ENCODE data around the gene ADAM22. TPM values are rescaled to one million over a fixed set of nuclear protein-coding genes. Genes with fewer than 3 reads are reported as not detected.

ADAM22 gene
- polyA plus RNA-seq, 1 of the 3 experiments (the other 2 are of a cell fraction), result 3.0 TPM

DNA sequence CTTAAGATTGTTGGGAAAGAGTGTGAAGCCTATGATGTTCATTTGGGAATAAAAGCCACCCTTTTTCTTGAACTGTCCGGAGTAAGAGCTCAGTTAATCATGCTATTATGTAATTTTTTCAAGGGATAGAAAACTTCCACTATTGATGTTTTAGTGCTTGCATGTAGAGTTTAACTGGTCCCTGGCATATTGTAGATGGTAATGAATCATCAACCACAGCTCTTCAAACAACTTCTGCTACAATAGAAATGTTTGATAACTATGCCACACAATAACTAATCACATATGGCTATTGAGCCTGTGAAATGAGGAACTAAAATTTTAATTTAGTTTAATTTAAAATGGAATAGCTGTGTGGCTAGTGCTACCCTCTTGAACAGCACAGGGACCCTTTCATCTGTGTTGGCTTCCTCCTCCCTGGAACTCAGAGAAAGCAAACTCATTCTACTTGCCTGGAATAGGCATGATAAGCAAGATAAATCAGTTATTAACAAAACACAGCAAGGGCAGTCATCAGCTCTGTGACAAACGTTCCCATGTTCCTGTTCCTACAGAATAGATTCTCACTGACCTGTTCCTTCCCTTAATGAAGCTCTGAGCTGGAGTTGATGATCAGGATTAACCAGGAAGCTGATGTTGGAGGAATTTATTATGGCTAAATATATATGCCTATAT lies 290.7 kb downstream of the ADAM22 start:
- H3K36me3 ChIP-seq (replicated peaks in 1 of 2; ENCODE audit: control insufficient read depth in 1 of 2, insufficient read depth in 2 of 2, low read length in 1 of 2), result no peaks in the 10 kb centered on the region
- H2AFZ ChIP-seq (ENCODE audit: low read depth), result no peak overlapping the region
- peaks cover 7 to 8% of the 10 kb centered on the region in 2 experiments; a peak in 2 of 4 replicates for H3K4me1 ChIP-seq (ENCODE audit: control insufficient read depth in 1 of 2, insufficient read depth in 2 of 2, low read depth in 1 of 2, low read length in 1 of 2)
- WGBS (ENCODE audit: low lambda C conversion rate), result 36% methylated on average over 2 of the region's 2 CpGs
- no peak overlapping the region for H3K27ac ChIP-seq (ENCODE audit: low read depth in 2 of 2, low read length in 1 of 2)
- H4K20me1 ChIP-seq (ENCODE audit: insufficient read depth), result no peaks in the 10 kb centered on the region
- ChIA-PET POLR2A (no interaction called here), CTCF (no interaction called here)
- H3K79me2 ChIP-seq (ENCODE audit: insufficient read depth), result no peaks in the 10 kb centered on the region
- H3K9ac ChIP-seq, result no peak overlapping the region
- peaks cover 17% of the 10 kb centered on the region for H3F3A ChIP-seq (replicated peaks; ENCODE audit: insufficient read depth)
- no peaks in the 10 kb centered on the region for H3K9me2 ChIP-seq
- H3K9me3 ChIP-seq, result no peaks in the 10 kb centered on the region
- TF ChIP-seq TCF12 (IDR thresholded peaks at IDR 0.05), result peak; percentile 36; the same call in 1 of the 2 replicates
- 0 out of 2 replicates have a peak, but pooled peaks have one; percentile 14 for TF ChIP-seq JUND (IDR thresholded peaks at IDR 0.05)
- TF ChIP-seq, protein P1, sequence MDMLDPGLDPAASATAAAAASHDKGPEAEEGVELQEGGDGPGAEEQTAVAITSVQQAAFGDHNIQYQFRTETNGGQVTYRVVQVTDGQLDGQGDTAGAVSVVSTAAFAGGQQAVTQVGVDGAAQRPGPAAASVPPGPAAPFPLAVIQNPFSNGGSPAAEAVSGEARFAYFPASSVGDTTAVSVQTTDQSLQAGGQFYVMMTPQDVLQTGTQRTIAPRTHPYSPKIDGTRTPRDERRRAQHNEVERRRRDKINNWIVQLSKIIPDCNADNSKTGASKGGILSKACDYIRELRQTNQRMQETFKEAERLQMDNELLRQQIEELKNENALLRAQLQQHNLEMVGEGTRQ (IDR thresholded peaks at IDR 0.05; ENCODE audit: borderline replicate concordance, low read depth, low read length), result no peak
- no peak overlapping the region for H3K4me3 ChIP-seq (ENCODE audit: low read depth in 2 of 2, low read length in 1 of 2)
- DNase-seq, result no peak
- no peak overlapping the region for H3K4me2 ChIP-seq
- no peaks in the 10 kb centered on the region for H3K27me3 ChIP-seq (ENCODE audit: insufficient read depth)

- H3K4me1 ChIP-seq (ENCODE audit: control insufficient read depth in 1 of 2, insufficient read depth in 2 of 2, low read depth in 1 of 2, low read length in 1 of 2), result 0 out of 4 replicates have a peak, but pooled peaks cover 0 to 7% of the 10 kb centered on the region in 2 experiments
- no peaks in the 10 kb centered on the region for H3K27me3 ChIP-seq (ENCODE audit: insufficient read depth)
- ChIA-PET POLR2A (no interaction called here), CTCF (interaction anchor here (1.0 to 1.5 kb wide), 4 partner anchors 8 to 29 kb away, joined by 3 to 5 read pairs (median 4); no protein-coding TSS in a partner anchor)
- 61% methylated on average over 4 of the region's 4 CpGs for WGBS (ENCODE audit: low lambda C conversion rate)
- H3K79me2 ChIP-seq (ENCODE audit: insufficient read depth), result no peaks in the 10 kb centered on the region
- no peak overlapping the region for H3K4me3 ChIP-seq (ENCODE audit: low read depth in 2 of 2, low read length in 1 of 2)
- H3K9me2 ChIP-seq, result no peaks in the 10 kb centered on the region
- no peaks in the 10 kb centered on the region for H3K9me3 ChIP-seq
- H3K36me3 ChIP-seq (replicated peaks in 1 of 2; ENCODE audit: control insufficient read depth in 1 of 2, insufficient read depth in 2 of 2, low read length in 1 of 2), result no peaks in the 10 kb centered on the region
- no peak overlapping the region for H3K9ac ChIP-seq
- TF ChIP-seq PBX3 (IDR thresholded peaks at IDR 0.05) (no peak), YY1 (IDR thresholded peaks at IDR 0.05; ENCODE audit: low read depth) (no peak), EP300 (IDR thresholded peaks at IDR 0.05; ENCODE audit: borderline replicate concordance in 1 of 2, low read depth in 1 of 2, low read length in 1 of 2) (no peak), EZH2phosphoT487 (IDR thresholded peaks at IDR 0.05; ENCODE audit: borderline replicate concordance, low read depth) (no peak), MAX (IDR thresholded peaks at IDR 0.05; ENCODE audit: low read depth) (no peak), CHD2 (IDR thresholded peaks at IDR 0.05; ENCODE audit: low read length, partially characterized antibody) (no peak)
- H3K4me2 ChIP-seq, result no peak overlapping the region
- no peak for DNase-seq
- no peak overlapping the region for H2AFZ ChIP-seq (ENCODE audit: low read depth)
- no peak overlapping the region for H3K27ac ChIP-seq (ENCODE audit: low read depth in 2 of 2, low read length in 1 of 2)
- H3F3A ChIP-seq (replicated peaks; ENCODE audit: insufficient read depth), result peaks cover 7% of the 10 kb centered on the region
- no peaks in the 10 kb centered on the region for H4K20me1 ChIP-seq (ENCODE audit: insufficient read depth)
Measured at GRCh38 chr7:88226201-88226600, 292.1 kb downstream of the ADAM22 start.

All from SK-N-SH (cell line).